K562 (cell line): Measurements from ENCODE around the gene KLF1. TPM values are rescaled to one million over a fixed set of nuclear protein-coding genes. Genes with fewer than 3 reads are reported as not detected.

Experiments used
- ATF1 ChIP-seq, 2 experiments: fragments of 450-650 bp in 1 of 2; IDR thresholded peaks; 2 replicates each; pipeline ENCODE4 v1.6.1; 2016; ENCODE audit warnings: missing compliant biosample characterization in 1 of 2, missing genetic modification characterization in 1 of 2
- EGR1 ChIP-seq: fragments of 450-650 bp; conservative IDR thresholded peaks from 2 replicates; pipeline ENCODE4 v1.6.1; 2017; ENCODE audit warnings: mild to moderate bottlenecking
- FOXK2 ChIP-seq, 2 experiments: fragments of 450-650 bp; IDR thresholded peaks in 1 of 2; conservative IDR thresholded peaks in 1 of 2; 2 replicates each; pipeline ENCODE4 v1.6.1; 2016; ENCODE audit warnings: low read depth in 2 of 2, mild to moderate bottlenecking in 1 of 2
- HDAC1 ChIP-seq, 2 experiments: fragments of 450-650 bp; IDR thresholded peaks; 2 replicates each; pipeline ENCODE4 v1.6.1; 2016 to 2017; ENCODE audit warnings: inconsistent platforms in 1 of 2, mild to moderate bottlenecking in 1 of 2, moderate library complexity in 1 of 2
- HMGN3 ChIP-seq: IDR thresholded peaks from 2 replicates; pipeline ENCODE4 v1.6.1; 2011; ENCODE audit warnings: borderline replicate concordance, low read depth, mild to moderate bottlenecking, mixed read lengths, low read length; ENCODE audit not compliant: insufficient read length; ENCODE audit errors: extremely low read depth
- JUN ChIP-seq, 2 experiments: sonication (generic) in 1 of 2; formaldehyde crosslinking in 1 of 2; IDR thresholded peaks; 2 replicates each; pipeline versions ENCODE4 v1.6.1 to v1.8.0; 2012 to 2022; ENCODE audit warnings: borderline replicate concordance in 2 of 2, mild to moderate bottlenecking in 2 of 2, improper control_type of control experiment in 1 of 2, low read depth in 1 of 2, low read length in 1 of 2, missing genetic modification reagents in 1 of 2
- RBM14 ChIP-seq: fragments of 200-400 bp; formaldehyde crosslinking; IDR thresholded peaks from 2 replicates; pipeline ENCODE4 v1.6.1; 2018; ENCODE audit warnings: low read depth, mild to moderate bottlenecking, low read length, moderate library complexity, borderline replicate concordance; ENCODE audit not compliant: insufficient read depth
- SIN3A ChIP-seq, 2 experiments: fragments of 150-350 bp in 1 of 2; IDR thresholded peaks; 2 replicates each; pipeline ENCODE4 v1.6.1; 2011 to 2016; ENCODE audit warnings: borderline replicate concordance in 2 of 2, low read depth in 2 of 2, low read length in 2 of 2, mild to moderate bottlenecking in 2 of 2, moderate library complexity in 2 of 2; ENCODE audit not compliant: control insufficient read depth in 1 of 2
- SMAD4 ChIP-seq: fragments of 250-450 bp; sonication (Bioruptor Pico); conservative IDR thresholded peaks from 2 replicates; pipeline ENCODE4 v1.8.0; 2021; ENCODE audit warnings: inconsistent platforms, mild to moderate bottlenecking, moderate library complexity
- SPI1 ChIP-seq: IDR thresholded peaks from 2 replicates; pipeline ENCODE4 v1.6.1; 2011; ENCODE audit warnings: low read depth, low read length, control low read depth, borderline replicate concordance
- TSC22D4 ChIP-seq: fragments of 450-650 bp; IDR thresholded peaks from 2 replicates; pipeline ENCODE4 v1.6.1; 2016; ENCODE audit warnings: missing genetic modification characterization, missing biosample characterization, control low read depth
- ZNF384 ChIP-seq: IDR thresholded peaks from 2 replicates; pipeline ENCODE4 v1.6.1; 2012; ENCODE audit warnings: low read depth, low read length, improper control_type of control experiment
- polyA plus RNA-seq, 8 experiments: library from polyadenylated mRNA; depleted of rRNA in 4 of 8; stranded (reverse) in 5 of 8; unstranded in 3 of 8; fragments of >200 nt; fragmentation: Nextera tagmentation in 2 of 8; fragmentation: Illumina TruSeq in 1 of 8; extraction: Ambion mirVana in 2 of 8; extraction: Trizol in 1 of 8; gene quantifications; 2 replicates each; pipeline versions ENCODE4 v1.2.1 to v1.2.3, GENCODE V29; 2011 to 2014; ENCODE audit warnings: inconsistent platforms in 1 of 8, missing spikeins in 1 of 8
- total RNA-seq, 7 experiments: library from RNA; depleted of rRNA in 6 of 7; stranded (reverse); fragments of >200 nt in 6 of 7; fragmentation: Illumina TruSeq in 2 of 7; extraction: Trizol in 2 of 7; gene quantifications; 2 replicates each; pipeline versions ENCODE4 v1.2.1 to v1.2.3, GENCODE V29; 2011 to 2021; ENCODE audit warnings: low replicate concordance in 1 of 7
- TF ChIP-seq, protein P1 (sequence below), 2 experiments: fragments of 150-350 bp in 1 of 2; IDR thresholded peaks; 2 replicates each; pipeline ENCODE4 v1.6.1; 2012 to 2016; ENCODE audit warnings: low read depth in 2 of 2, low read length in 2 of 2, mild to moderate bottlenecking in 1 of 2, moderate library complexity in 1 of 2
- TF ChIP-seq, protein P2 (sequence below), 2 experiments: fragments of 450-650 bp in 1 of 2; IDR thresholded peaks; 2 replicates each; pipeline ENCODE4 v1.6.1; 2011 to 2017; ENCODE audit warnings: low read depth in 2 of 2, antibody characterized with exemption in 1 of 2, borderline replicate concordance in 1 of 2, low read length in 1 of 2, mild to moderate bottlenecking in 1 of 2, mixed read lengths in 1 of 2; ENCODE audit not compliant: control insufficient read depth in 1 of 2
- TF ChIP-seq, protein P3 (sequence below): sonication (generic); formaldehyde crosslinking; IDR thresholded peaks from 2 replicates; pipeline ENCODE4 v1.8.1; 2023; ENCODE audit warnings: mild to moderate bottlenecking, missing genetic modification reagents

The KLF1 gene
- total and polyA plus RNA-seq, 9 of the 15 experiments (the other 6 are each of a cell fraction or from before 2014, with no cell fraction given) = 8.4 to 163 (median 47.3) TPM

DNA sequence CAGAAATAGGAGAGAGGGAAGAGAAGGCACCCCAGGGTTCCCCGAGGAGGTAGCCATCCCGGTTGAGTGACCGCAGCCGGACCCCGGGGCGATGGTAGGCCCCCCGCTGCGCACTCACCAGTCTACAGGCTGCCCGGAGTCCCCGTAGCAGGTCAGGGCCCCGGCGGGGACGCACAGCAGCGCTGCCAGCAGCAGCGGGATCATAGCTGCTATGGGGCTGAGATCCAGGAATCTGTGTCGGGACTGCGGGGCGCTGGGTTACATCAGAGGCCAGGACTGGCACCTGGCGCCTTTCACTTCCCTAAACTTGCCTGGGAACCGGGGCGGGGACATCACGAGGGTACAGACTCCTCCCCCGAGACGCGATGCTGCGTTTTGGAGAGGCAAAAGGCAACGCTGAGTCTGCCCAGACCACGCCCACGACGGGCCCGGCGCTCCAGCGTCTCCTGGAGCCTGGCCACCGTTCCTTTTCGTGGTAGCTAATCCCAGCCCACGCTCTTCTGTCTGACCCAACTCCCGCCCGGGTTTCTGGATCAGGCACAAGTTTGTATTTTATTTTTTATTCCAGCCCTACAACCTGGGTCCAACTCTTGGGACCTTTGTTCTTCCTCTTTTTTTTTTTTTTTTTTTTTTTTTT lies 5.7 kb downstream of the KLF1 start, which contains the start of gene DNASE2 (continued):
- TF ChIP-seq RBM14 = no peak
- TF ChIP-seq, protein P1, sequence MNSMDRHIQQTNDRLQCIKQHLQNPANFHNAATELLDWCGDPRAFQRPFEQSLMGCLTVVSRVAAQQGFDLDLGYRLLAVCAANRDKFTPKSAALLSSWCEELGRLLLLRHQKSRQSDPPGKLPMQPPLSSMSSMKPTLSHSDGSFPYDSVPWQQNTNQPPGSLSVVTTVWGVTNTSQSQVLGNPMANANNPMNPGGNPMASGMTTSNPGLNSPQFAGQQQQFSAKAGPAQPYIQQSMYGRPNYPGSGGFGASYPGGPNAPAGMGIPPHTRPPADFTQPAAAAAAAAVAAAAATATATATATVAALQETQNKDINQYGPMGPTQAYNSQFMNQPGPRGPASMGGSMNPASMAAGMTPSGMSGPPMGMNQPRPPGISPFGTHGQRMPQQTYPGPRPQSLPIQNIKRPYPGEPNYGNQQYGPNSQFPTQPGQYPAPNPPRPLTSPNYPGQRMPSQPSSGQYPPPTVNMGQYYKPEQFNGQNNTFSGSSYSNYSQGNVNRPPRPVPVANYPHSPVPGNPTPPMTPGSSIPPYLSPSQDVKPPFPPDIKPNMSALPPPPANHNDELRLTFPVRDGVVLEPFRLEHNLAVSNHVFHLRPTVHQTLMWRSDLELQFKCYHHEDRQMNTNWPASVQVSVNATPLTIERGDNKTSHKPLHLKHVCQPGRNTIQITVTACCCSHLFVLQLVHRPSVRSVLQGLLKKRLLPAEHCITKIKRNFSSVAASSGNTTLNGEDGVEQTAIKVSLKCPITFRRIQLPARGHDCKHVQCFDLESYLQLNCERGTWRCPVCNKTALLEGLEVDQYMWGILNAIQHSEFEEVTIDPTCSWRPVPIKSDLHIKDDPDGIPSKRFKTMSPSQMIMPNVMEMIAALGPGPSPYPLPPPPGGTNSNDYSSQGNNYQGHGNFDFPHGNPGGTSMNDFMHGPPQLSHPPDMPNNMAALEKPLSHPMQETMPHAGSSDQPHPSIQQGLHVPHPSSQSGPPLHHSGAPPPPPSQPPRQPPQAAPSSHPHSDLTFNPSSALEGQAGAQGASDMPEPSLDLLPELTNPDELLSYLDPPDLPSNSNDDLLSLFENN (IDR thresholded peaks at IDR 0.05; ENCODE audit: low read depth in 2 of 2, low read length in 2 of 2) = peak in 1 of 2 experiments; percentile 9; a peak in 1 of 4 replicates
- TF ChIP-seq ATF1 (CRISPR knock-in tag; IDR thresholded peaks at IDR 0.05) = no peak
- peak; percentile 62 for TF ChIP-seq ATF1 (tag; IDR thresholded peaks at IDR 0.05)
- peak in 1 of 2 experiments; percentile 63; a peak in 2 of 4 replicates for TF ChIP-seq FOXK2 (conservative IDR thresholded peaks at IDR 0.05 in 1 of 2, IDR thresholded peaks at IDR 0.05 in 1 of 2; ENCODE audit: low read depth in 2 of 2)
- peak; percentile 67 for TF ChIP-seq HMGN3
- TF ChIP-seq SMAD4 = 0 out of 2 replicates have a peak, but pooled peaks have one; percentile 50
- 0 out of 2 replicates have a peak, but pooled peaks have one; percentile 34 for TF ChIP-seq JUN (IDR thresholded peaks at IDR 0.05; ENCODE audit: borderline replicate concordance, low read depth, low read length)
- no peak for TF ChIP-seq JUN (CRISPR knock-in tag; IDR thresholded peaks at IDR 0.05; ENCODE audit: borderline replicate concordance)
- TF ChIP-seq, protein P2, sequence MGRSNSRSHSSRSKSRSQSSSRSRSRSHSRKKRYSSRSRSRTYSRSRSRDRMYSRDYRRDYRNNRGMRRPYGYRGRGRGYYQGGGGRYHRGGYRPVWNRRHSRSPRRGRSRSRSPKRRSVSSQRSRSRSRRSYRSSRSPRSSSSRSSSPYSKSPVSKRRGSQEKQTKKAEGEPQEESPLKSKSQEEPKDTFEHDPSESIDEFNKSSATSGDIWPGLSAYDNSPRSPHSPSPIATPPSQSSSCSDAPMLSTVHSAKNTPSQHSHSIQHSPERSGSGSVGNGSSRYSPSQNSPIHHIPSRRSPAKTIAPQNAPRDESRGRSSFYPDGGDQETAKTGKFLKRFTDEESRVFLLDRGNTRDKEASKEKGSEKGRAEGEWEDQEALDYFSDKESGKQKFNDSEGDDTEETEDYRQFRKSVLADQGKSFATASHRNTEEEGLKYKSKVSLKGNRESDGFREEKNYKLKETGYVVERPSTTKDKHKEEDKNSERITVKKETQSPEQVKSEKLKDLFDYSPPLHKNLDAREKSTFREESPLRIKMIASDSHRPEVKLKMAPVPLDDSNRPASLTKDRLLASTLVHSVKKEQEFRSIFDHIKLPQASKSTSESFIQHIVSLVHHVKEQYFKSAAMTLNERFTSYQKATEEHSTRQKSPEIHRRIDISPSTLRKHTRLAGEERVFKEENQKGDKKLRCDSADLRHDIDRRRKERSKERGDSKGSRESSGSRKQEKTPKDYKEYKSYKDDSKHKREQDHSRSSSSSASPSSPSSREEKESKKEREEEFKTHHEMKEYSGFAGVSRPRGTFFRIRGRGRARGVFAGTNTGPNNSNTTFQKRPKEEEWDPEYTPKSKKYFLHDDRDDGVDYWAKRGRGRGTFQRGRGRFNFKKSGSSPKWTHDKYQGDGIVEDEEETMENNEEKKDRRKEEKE (IDR thresholded peaks at IDR 0.05; ENCODE audit: borderline replicate concordance in 1 of 2, control insufficient read depth in 1 of 2, low read depth in 2 of 2, low read length in 1 of 2) = no peak
- peak; percentile 51; the same call in 1 of the 2 replicates for TF ChIP-seq ZNF384
- peak in 1 of 2 experiments; percentile 72; a peak in 2 of 4 replicates for TF ChIP-seq HDAC1 (IDR thresholded peaks at IDR 0.05)
- peak; percentile 83 for TF ChIP-seq EGR1
- no peak for TF ChIP-seq TSC22D4 (tag)
- TF ChIP-seq, protein P3, sequence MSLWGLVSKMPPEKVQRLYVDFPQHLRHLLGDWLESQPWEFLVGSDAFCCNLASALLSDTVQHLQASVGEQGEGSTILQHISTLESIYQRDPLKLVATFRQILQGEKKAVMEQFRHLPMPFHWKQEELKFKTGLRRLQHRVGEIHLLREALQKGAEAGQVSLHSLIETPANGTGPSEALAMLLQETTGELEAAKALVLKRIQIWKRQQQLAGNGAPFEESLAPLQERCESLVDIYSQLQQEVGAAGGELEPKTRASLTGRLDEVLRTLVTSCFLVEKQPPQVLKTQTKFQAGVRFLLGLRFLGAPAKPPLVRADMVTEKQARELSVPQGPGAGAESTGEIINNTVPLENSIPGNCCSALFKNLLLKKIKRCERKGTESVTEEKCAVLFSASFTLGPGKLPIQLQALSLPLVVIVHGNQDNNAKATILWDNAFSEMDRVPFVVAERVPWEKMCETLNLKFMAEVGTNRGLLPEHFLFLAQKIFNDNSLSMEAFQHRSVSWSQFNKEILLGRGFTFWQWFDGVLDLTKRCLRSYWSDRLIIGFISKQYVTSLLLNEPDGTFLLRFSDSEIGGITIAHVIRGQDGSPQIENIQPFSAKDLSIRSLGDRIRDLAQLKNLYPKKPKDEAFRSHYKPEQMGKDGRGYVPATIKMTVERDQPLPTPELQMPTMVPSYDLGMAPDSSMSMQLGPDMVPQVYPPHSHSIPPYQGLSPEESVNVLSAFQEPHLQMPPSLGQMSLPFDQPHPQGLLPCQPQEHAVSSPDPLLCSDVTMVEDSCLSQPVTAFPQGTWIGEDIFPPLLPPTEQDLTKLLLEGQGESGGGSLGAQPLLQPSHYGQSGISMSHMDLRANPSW (CRISPR knock-in tag) = 0 out of 2 replicates have a peak, but pooled peaks have one; percentile 67
- TF ChIP-seq SIN3A (IDR thresholded peaks at IDR 0.05; ENCODE audit: borderline replicate concordance in 2 of 2, control insufficient read depth in 1 of 2, low read depth in 2 of 2, low read length in 2 of 2) = peak in 1 of 2 experiments; percentile 53; a peak in 1 of 4 replicates
- peak; percentile 97 for TF ChIP-seq SPI1
